Stimulated activated CD8-positive, alpha-beta memory T cell treated with anti-CD3 and anti-CD28 coated beads, Interleukin-2, amount 100 ng/mL, for 1 hour (primary cell): ENCODE data around the gene KLHL30.

Experiments used
- DNase-seq, 2 donors: peaks; one replicate each; pipeline ENCODE4 v3.0.0-alpha.2; 2020; ENCODE audit warnings: low read depth in 2 of 2

The KLHL30 gene

GRCh38 chr2:238138331-238139195 is at the start of gene KLHL30:
TSS of gene KLHL30 (plus strand) at chr2:238138668. CDS start at chr2:238140755, 2,087 bp downstream.
- no peak for DNase-seq

GRCh38 chr2:238090887-238091286 is 47.6 kb upstream of the KLHL30 start:
- no peak for DNase-seq

GRCh38 chr2:238091436-238092060 is 46.9 kb upstream of the KLHL30 start:
- no peak for DNase-seq

GRCh38 chr2:238092486-238093035 is 45.9 kb upstream of the KLHL30 start:
- DNase-seq: no peak

GRCh38 chr2:238093181-238094140 is 45.0 kb upstream of the KLHL30 start:
- DNase-seq: no peak

- DNase-seq: no peak
These were observed 43.9 kb upstream of the KLHL30 start for GRCh38 chr2:238094438-238095022.

GRCh38 chr2:238095143-238095542 is 43.3 kb upstream of the KLHL30 start:
- no peak for DNase-seq

- DNase-seq: no peak
These were observed 42.0 kb upstream of the KLHL30 start for GRCh38 chr2:238096311-238097011.

- DNase-seq: no peak
These were observed 41.1 kb upstream of the KLHL30 start for GRCh38 chr2:238097201-238097987.

- no peak for DNase-seq
These were observed 40.2 kb upstream of the KLHL30 start for GRCh38 chr2:238097988-238098871.

GRCh38 chr2:238098901-238099713 is 39.4 kb upstream of the KLHL30 start:
- no peak for DNase-seq

GRCh38 chr2:238099714-238100048 is 38.8 kb upstream of the KLHL30 start:
- no peak for DNase-seq

GRCh38 chr2:238100049-238100820 is 38.2 kb upstream of the KLHL30 start, which contains the start of gene ESPNL:
TSS of gene ESPNL (plus strand) at chr2:238100340. CDS start at chr2:238100420, 80 bp downstream.
- DNase-seq: no peak

- DNase-seq: no peak
These were observed 37.4 kb upstream of the KLHL30 start for GRCh38 chr2:238100821-238101771.

- no peak for DNase-seq
These were observed 36.3 kb upstream of the KLHL30 start for GRCh38 chr2:238101891-238102841.
